NCI-H146 treated with DMSO at 0.1 percent for 48 hours (cell line): ENCODE measurements around the gene PCK1.

Experiments
- DNase-seq: peaks from one replicate; lab custom pipeline; 2025; ENCODE audit not compliant: unreplicated experiment; lab: John Stamatoyannopoulos, UW

Gene PCK1

DNA sequence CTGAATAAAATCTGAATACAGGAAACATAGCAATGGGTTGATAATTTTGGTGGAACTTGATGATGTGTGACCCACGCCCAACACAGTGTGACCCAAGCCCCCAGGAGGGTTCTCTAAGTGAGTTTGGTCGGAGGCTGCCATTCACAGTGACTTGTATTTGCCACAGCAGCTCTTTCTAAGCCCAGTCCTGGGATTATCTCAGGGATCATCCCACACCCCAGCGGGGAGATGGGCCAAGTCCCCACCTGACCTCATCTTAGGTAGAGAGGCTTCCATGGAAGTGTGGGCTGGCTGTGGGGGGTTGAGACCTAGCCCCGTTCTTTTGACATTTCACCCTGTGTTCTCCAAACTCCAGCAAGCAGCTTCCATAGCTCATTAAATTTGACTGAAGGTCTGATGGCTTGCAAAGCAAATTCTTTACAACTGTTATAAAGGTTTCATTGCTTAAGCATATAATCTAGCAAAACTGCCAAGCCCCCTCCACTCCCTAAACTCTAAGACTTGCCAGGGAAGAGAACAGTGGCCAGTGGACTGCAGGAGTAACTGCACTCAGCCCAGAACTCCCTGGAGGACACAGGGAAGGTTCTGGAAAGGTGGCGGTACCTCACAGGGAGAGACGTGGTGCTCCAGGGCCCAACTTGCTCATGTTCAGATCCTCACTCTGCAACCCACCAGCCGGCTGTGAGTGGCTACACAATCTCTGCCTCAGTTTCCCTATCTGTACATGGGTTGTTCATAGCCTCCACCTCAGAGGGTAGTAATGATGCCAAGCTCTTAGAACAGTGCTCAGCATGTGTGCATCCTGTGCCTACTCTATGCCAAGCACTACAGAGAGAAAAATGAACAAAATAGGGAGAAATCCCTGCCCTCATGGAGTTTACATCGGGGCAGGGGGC is 1.0 kb upstream of the PCK1 start:
- no peak for DNase-seq

DNA sequence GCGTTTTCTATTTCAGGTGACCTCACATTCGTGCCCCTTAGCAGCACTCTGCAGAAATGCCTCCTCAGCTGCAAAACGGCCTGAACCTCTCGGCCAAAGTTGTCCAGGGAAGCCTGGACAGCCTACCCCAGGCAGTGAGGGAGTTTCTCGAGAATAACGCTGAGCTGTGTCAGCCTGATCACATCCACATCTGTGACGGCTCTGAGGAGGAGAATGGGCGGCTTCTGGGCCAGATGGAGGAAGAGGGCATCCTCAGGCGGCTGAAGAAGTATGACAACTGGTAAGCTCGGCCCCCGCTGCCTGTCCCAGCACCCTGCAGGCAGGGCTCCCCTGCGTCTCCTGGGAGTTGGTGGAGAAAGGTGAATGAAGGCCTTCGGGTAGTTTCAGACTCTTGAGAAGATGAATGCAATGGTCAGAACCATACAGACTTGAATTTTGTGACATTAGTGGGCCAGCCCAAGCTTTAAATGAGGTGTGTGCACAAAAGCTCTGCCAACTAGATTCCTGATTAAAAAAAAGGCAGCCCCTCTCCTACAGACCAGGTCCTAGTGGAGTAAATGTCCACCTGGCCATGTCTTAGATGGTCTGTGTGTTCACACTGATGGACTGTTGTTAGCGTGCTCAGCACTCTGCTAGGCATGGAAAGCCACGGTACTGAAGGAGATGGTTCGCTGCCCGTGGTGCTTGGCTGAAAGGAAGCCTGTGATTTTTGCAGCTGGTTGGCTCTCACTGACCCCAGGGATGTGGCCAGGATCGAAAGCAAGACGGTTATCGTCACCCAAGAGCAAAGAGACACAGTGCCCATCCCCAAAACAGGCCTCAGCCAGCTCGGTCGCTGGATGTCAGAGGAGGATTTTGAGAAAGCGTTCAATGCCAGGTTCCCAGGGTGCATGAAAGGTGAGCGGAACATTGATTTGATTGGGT is 708 bp downstream of the PCK1 start:
- DNase-seq: no peak

DNA sequence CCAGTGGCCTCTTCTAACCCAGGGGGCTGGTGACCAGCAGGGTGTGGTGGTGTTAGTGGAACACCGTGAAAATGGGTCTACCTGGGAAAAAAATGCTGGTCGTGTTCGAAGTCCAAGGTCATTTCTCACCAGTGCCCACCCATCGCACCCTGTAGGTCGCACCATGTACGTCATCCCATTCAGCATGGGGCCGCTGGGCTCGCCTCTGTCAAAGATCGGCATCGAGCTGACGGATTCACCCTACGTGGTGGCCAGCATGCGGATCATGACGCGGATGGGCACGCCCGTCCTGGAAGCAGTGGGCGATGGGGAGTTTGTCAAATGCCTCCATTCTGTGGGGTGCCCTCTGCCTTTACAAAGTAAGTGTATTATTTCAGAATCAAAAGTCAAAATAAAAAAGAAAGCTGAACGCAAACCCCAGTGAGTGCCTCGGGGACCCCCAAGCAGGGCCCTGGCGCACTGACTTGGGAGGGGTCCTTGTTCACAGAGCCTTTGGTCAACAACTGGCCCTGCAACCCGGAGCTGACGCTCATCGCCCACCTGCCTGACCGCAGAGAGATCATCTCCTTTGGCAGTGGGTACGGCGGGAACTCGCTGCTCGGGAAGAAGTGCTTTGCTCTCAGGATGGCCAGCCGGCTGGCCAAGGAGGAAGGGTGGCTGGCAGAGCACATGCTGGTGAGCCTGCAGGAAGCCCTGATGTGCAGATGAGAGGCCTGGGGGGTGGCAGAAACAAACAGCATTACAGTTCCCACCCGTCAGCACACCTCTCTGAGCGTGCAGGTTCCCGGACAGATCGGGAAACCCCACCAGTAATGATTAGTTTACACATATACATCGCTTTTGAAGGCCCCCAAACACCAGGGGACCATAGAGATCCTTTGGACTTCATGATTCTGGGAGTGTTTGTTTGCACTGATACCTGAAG is 1.9 kb downstream of the PCK1 start:
- no peak for DNase-seq

DNA sequence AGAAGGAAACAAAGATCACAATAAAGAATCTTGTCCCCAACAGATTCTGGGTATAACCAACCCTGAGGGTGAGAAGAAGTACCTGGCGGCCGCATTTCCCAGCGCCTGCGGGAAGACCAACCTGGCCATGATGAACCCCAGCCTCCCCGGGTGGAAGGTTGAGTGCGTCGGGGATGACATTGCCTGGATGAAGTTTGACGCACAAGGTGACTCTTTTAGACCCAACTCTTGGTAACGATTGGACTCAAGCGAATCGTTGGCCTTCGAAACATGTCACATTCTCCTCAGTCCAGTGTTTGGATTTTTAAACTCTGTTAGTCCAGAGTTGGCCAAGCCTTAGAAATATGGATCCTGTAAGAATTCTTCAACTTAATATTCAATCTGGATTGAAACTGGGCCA is 2.6 kb downstream of the PCK1 start:
- no peak for DNase-seq

DNA sequence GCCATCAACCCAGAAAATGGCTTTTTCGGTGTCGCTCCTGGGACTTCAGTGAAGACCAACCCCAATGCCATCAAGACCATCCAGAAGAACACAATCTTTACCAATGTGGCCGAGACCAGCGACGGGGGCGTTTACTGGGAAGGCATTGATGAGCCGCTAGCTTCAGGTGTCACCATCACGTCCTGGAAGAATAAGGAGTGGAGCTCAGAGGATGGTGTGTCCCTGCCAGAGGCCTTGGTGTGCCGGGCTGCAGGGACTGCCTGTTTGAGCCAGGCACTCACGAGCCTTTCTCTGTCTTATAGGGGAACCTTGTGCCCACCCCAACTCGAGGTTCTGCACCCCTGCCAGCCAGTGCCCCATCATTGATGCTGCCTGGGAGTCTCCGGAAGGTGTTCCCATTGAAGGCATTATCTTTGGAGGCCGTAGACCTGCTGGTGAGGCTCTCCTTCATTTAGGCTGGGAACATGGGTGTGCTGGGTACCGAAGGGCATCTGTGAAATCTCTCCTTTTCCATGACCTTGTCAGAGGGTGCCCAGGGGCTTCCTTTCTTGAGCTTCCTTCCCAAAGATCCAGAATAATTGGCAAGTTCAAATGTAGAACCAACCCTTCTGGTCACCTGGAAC is 3.4 kb downstream of the PCK1 start:
- no peak for DNase-seq

DNA sequence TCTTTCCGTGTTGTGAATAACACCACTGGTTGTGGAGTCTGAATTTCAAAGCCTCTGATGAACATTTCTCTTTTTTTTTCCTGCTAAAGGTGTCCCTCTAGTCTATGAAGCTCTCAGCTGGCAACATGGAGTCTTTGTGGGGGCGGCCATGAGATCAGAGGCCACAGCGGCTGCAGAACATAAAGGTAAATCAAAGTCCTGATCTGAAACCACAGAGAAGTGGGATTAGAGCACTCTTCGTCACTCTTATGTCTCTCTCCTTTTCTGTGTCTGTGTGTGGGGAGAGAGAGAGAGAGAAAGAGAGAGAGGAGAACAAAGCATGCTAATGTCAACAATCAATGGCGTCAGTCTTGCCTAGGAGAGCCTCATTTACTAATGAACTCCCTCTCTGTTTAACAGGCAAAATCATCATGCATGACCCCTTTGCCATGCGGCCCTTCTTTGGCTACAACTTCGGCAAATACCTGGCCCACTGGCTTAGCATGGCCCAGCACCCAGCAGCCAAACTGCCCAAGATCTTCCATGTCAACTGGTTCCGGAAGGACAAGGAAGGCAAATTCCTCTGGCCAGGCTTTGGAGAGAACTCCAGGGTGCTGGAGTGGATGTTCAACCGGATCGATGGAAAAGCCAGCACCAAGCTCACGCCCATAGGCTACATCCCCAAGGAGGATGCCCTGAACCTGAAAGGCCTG is 4.2 kb downstream of the PCK1 start:
- no peak for DNase-seq

DNA sequence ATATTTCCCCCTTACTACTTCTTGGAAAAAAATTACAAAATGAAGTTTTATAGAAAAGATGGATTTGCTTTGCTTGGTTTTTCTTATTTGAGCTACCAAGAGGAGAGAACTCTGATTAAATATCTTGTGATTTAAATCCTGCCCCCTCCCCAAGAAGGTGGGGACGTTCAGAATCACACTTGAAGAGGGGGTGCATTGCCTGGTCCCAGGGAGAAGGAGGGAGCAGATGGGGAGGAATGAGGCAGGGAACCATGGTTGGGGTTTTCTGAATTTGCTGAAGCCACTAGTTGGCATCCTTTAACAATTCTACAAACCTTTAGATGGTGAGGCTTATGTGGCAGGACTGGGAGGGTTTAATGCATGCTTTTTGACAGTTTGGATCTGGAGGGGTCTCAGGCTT is 5.5 kb downstream of the PCK1 start:
- no peak for DNase-seq

DNA sequence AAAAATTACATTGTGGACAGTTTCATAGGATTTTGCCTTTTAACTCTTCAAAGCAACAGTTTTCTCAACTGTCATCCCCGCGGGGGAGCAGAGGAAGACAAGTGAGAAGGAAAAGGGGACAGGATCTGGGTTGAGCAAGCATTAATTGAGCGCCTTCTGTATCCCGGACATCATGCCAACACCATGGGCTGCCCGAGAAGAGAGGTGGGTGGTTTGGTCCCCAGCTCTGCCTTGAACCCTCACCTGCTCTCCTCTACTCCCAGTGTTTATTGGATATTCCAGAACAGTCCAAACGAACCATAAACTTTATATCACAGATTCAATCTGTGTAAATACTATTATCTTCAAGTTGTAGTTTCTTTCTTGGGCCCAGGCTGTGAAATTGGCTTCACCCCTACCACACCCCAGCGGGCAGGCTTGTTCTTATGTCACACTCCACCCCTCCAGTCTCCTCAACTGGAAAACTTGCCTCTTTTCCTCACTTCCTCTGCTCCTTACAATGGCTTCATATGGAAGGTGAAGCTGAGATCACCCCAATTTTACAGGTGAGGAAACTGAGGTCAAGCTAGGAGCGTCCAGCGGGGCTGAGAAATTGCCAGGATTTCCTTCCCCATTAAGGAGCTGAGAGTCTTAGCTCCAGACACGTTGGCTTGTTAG is 6.0 kb downstream of the PCK1 start:
- DNase-seq: no peak

DNA sequence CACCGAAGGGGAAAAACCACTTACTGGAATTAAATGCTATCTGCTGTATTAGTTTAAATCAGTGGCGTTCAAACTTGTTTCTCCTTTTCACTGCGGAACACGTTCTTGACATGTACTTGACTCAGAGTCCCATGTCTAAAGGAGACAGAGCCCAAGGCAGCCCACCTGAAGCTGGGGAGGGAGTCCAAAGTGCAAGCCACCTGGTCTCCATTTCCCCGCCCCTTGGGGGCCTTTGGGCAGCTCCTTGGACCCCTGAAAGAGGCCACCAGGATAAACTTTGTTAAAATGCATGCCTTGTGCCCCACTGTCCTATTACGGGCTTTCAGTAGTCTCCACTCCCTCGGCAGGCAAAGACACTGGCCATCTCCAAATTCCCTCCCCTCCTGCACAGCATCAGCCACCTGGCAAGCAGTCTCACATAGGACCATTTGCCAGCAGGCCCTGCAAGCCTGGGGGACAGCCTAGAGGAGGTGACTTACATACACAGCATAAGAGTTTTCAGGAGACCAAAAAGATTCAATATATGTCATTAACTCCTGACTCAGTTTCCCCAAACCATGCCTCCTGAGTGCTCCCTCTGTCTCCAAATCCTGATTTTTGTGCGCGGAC is 6.7 kb downstream of the PCK1 start:
- no peak for DNase-seq

DNA sequence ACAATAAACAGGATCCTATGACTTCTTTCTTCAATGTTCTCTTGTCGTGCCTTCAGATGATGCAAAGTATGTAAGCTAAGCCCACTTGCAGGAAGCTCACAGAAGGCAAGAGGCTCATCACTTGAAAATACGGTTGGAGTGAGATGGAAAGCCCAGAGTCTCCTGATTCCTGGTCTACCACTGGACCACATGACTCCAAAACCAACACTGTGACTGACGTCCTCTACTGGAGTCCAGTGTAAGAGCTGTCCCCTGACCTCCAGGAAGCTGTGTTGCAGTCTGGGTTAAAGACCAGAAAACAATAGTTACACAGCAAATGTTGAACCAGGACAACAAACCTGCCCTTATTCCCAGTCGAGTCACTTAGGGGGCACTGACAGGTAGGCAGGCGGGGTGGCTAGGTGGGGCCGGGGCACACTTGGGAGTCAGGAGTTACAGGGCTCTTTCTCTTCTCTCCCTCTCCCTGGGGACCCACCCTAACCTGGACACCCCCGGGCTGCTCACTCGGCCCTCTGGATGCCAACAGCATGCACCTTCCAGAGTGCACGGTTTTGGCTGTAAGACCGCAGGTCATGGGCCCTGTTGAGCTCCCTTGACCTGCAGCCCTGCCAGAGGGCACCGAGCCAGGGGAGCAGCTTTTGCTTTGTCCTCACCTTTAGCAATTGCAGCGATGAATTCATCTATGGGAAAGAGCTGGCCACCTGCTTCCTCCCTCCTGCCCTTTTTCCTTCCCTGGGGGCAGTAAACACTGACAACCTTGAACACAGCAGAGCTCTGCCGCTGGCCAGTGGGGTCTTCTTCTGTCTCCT is 7.4 kb downstream of the PCK1 start:
- peak; percentile 98 for DNase-seq

DNA sequence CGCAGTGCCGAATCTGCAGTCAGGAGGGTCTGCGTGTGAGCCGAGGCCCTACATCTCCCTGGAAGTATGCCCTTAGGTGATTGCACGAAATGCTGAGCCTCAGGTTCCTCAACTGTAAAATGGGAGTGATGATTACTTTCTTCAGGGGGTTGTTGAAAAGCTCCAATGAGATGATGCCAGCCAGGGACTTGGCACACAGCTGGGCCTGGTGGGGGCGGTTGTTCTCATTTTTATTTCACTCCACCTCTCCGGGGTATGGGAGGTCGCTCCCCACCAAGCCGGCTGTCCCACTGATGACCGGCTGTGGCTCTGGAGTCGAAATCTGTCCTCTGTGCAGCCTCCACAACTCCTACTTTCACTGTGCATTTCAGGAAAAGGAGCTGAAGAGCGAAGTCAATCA is 8.1 kb downstream of the PCK1 start:
- DNase-seq: no peak

DNA sequence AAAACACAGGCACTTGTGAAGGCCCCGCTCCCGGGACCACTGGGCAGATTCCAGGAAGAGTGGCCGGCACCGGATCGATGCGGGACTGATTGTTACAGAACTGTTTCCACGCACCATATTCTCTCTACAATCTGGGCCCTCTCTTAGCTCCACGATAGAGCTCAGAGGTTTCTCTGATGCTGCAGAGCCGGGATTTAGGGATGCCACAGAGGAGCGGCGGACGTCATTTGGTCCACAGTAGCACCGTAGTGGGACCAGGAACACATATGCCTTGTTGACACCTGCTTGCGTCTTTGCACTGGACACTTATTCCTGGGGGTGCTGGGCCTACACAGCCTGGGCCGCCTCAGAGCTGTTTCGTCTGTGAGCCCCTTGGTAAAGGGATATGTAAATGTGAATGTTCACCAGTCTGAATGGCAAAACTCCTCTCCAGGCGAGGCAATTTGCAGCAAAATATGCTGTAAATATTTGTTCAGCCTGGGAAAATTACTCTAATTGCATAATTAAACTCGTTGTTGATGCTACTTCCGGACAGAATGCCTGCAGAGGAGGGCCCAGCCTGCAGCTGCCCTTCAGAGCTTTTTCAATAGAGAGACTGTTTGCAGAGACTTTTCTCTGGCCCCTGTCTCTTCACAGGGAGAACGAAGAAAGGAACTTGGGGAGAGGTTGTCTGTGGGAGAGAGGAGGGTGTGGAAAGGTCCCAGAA is 9.4 kb downstream of the PCK1 start:
- peak; percentile 99 for DNase-seq

DNA sequence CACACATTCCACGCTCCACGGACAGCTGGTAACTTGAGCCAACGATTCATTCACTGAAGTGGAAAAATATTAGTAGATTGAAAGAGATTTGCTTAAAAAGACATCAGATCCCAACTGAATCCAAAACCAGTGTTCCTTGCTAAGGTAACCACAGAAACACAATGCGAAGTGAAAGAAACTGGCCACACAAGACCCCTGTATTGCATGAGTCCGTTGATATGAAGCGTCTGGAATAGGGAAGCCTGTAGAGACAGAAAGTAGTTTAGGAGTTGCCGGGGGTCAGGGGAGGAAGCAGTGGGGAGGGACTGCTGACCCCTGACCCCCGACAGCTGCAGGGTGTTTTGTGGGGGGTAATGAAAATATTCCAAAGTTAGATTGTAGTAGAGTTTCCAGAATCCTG is 10.0 kb downstream of the PCK1 start:
- no peak for DNase-seq

DNA sequence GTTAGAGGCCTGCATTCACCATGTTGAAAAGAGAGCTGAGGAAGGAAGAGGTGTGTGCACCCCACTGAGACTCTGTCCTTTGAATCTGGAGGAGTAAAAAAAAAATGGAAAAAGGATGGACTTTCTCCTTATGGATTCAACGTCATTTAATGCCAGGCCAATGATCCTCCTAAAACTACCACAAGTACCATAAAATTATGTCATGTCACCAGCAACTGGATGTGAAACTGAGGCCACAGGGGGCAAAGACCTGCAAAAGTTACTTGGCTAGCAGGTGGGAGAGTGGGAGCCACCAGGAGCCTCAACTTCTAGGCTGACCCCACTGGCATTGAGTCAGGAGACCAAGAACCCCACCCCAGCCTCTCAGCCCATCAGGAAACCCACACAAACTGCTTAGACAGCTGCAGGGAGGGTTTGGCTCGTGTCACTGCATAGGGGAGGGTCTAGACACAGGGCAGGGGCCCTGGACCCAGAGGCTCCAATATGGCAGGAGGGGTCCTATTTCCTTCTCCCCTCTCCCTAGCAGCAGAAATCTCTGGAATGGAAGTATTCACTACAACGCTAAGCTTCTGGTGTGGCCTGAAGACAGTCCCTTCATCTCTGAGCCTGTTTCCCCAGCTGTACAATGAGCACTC is 11.0 kb downstream of the PCK1 start:
- DNase-seq: no peak

DNA sequence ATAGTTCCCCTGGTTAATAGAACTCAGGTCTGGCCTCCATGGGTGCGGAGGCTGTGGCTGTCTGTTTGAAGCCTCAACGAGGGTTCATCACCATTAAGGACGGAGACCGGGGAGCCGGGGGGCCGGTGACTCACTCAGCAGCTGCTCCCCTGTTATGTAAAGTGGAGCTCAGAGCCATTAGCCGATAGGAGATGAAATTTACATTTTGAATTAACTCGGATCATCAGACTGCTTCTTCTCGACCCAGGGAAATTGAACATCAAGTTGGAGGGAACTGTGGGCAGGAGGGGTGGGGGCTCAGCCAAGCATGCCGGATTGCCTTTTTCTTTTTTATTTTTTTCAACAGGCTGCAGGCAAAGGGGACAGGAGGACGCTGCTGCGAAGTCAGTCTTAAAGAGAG is 12.3 kb downstream of the PCK1 start:
- DNase-seq: peak; percentile 45

DNA sequence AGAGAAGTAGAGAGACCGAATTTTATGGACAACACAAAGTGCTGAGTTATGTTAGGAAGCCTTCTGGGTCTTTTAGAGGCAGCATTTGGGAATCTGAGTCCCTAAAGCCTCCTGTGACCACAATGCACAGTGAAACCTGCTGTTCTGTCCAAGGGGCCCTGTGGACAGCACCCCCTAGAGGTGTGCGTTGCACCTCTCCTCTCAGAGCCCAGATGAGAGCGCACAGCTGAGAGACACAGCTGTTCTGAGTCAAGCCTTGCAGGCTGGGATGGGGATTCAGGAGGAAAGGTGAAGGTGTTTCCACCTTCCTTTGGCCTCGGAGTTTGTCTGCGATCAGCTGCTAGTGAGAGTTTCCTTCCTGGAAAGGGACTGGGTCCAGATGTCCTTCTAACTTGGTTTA is 13.0 kb downstream of the PCK1 start:
- DNase-seq: peak; percentile 29

DNA sequence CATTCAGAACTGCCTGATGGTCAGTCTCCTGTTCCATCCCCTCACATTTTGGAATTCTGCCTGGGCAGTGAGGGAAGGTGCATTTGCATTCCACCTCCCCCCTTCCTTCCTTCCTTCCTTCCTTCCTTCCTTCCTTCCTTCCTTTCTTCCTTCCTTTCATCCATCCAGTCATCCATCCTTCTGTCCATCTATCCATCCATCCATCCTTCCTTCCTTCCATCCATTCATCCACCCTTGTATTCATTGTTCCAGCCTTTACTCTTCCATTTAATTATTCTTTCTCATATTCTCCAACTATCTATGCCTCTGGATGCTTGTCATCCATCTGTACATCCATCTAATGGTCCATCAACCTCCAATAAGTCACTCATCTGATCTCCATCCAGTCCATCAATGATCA is 14.0 kb downstream of the PCK1 start:
- DNase-seq: no peak
